ENCODE data around the gene AMOTL2.

AMOTL2 gene

DNA sequence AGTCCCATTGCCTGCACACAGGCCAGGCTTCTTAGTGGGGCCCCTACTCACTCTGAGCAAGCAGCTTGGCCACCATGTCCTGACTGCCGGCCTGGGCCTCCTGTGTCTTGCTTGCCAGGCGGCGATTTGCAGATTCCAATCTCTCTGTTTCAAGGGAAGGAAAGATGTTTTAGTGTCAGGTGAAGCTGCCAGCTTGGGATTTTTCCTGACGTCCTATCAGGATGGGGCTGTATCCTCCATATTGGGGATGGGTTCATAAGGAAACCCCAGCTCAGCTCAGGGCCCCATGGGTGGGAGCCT lies 8.5 kb downstream of the AMOTL2 start:
- no peak for DNase-seq

DNA sequence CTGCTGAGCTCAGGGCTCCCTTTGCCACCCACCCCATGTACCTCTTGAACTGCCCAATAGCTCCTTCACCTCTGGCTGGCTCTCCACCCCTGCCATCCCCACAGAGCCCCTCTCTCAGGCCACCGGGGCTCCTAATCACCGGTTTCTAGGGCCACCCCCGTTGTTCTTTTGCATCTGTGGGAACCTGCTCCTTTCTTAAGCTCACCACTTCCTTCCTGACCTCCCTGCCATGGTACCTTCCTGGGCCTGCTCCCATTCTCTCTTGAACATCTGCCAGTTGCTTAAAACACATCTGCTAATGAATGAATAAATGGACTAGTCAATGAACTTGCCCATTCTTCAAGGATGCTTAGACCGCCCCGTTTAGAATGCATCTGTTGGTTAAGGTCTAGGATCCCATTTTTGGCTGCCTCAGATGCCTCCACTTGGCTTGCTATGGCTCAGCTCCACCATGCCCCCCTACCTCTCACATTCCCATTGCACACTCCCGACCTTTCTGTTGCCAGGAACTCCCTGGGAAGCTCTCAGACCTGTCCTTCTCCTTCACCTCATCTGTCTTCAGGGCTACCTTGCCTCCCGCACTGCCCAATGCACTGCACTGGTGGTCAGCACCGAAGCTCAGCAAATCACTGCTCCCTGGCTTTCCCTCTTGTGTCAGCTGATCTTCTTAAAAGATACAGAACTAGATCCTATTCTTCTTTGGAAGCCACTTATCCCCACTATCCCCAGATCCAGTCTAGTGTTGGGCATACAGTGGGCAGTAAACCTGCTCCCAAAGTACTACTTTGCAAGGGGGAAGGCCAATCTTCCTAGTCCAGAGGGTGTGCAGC lies 9.1 kb downstream of the AMOTL2 start:
- DNase-seq = no peak

DNA sequence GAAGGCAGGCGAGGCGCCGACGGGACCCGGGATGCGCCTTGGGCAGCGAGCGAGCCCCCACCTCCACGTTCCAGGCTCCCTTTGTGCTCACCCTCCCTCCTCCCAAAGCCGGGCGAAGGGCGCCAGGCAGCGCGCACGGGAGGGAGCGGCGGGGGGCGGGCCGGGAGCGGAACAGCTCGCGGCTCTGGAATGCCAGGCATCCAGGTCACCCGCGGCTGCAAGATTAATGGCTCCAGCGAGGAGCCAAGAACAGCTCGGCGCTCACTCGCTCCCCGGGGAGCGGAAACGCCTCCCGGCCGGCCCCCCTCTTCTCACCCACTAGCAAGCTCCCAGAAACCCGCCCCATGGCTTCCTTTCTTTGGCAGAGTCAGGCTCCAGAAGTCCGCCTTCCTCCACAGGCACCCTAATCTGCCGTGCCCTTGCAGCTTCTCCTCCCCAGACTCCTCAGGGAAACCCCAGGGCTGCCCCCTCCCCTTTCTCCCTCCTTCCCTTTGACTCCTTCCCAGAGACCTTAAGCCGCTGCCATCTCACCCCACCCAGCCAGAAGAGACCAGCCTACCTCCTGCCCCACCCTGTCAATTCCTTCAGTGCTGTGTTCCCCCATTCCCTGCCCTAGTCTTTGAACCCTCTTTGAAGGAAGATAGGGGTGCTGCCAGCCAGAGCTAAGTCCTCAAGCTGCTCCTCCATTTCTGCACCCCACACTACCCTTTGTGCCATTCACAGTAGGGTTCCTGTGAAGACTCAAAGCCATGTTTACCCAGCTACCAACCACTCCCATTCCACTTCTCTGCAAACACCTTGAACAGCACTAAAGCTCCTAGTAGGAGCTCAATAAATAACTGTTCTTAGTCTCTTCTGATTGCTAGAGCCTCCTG lies 9.9 kb downstream of the AMOTL2 start:
- no peak for DNase-seq

DNA sequence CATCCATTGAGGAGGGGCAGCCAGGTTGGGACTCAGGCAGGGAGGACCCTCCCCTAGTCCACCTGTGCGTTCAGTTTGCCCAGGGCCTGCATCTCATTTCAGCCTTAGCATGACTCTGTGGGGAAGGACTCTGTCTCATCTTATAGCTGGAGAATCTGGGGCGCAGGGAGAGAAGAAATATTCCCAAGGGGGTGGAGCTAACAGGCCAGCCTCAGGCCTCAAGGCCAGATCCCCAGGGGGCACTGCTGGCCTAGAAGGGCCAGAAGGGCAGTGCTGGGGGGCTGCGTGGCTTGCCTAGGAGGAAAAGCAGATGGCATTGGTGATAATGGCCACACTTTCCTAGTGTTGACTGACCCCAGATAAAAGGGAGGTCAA lies 10.9 kb downstream of the AMOTL2 start:
- DNase-seq = no peak

DNA sequence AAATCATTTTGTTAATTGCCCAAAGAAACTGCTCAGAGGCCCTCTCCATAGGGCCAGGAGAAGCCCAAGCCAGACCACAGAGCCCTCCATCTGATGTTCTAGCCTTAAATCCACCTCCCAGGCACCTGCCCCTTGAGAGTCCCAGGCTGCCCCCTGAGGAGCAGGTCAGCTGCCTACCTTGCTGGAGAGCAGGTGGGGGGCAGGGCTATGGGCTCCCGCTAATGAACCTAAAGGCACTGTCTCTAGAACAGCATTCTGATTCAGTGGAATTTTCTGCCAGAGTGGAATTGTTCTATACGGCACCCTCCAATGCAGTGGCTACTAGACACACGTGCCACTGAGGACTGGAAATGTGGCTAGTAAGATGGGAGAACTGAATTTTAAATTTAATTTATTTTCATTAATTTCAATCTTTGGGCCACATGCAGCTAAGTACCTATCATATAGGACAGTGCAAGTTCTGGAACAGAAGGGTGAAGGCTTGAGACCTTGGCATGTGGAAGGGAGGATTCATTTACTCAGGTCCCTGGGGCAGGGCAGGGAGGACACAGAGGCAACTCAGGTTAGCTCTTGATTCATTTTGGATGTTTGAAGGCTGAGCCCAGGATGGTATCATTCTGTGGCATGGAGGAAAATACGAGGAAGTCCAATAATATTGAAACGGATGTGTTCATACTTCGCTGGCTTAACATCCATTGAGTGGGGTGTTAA lies 11.4 kb downstream of the AMOTL2 start:
- DNase-seq = no peak

DNA sequence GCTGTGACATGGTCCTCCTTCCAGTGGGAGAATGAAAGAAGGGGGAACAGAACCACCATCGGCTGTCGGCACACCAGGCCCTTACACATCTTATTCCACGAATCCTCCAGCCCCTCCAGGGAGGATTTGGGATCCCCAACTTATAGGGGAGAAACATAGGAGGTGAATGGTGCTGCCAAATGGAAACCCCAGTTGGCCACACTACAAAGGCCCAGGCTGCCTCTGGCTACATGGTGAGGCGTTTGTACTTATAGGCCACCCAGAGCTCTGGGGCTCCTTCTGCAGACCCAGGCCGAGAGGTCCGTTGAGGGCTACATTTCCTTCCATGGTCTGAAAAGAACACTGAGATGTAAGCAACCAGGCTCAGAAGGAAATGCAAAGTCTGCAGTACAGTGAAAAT lies 12.0 kb downstream of the AMOTL2 start:
- no peak for DNase-seq

DNA sequence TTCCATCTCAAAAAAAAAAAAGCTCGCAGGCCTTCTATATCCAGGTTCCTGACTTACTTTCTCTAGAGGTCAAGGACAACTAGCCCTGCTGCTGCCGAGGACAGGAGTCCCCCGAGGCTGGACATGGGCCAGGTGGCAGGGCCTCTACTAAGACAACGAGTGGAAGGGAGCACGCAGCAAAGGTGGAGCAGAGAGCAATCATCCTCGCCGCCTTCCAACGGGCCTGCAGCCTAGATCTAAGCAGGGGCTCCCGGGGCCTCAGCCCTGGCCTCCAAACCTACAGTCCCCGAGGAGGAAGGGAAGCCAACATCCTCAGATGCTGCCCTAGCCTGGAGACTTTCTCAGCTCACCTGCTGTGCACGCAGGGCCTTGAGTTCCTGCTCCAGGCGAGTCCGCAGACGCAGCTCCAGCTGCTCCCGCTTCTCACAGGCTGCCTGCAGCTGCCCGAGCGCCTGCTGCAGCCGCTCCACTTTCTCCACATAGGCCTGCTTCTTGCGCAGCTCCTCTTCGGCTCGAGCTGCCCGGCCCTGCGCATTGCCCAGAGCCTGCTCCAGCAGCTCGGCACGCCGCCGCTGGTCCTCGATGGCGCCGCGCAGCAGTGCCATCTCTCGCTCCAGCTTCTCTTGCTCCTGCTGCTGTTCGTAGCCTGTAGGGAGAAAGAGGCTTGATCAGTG lies 12.9 kb downstream of the AMOTL2 start:
- no peak for DNase-seq

DNA sequence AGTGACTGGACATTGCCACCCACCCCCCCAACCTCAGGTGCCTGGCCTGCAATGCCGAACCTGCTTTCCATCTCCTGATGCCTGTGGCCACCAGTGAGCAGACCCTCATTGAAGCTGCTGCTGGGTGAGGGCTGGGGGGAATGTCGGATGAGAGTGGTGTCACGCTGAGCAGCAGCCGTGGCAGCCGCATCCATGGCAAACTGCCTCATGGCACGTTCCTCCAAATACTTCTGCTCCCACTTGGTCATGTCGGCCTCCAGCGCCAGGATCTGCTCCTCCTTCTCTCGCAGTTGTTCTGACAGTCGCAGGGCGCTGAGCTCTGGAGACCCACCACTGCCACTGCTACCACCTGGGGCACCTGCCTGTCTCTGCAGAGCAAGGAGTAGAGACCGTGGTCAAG lies 14.2 kb downstream of the AMOTL2 start:
- no peak for DNase-seq

DNA sequence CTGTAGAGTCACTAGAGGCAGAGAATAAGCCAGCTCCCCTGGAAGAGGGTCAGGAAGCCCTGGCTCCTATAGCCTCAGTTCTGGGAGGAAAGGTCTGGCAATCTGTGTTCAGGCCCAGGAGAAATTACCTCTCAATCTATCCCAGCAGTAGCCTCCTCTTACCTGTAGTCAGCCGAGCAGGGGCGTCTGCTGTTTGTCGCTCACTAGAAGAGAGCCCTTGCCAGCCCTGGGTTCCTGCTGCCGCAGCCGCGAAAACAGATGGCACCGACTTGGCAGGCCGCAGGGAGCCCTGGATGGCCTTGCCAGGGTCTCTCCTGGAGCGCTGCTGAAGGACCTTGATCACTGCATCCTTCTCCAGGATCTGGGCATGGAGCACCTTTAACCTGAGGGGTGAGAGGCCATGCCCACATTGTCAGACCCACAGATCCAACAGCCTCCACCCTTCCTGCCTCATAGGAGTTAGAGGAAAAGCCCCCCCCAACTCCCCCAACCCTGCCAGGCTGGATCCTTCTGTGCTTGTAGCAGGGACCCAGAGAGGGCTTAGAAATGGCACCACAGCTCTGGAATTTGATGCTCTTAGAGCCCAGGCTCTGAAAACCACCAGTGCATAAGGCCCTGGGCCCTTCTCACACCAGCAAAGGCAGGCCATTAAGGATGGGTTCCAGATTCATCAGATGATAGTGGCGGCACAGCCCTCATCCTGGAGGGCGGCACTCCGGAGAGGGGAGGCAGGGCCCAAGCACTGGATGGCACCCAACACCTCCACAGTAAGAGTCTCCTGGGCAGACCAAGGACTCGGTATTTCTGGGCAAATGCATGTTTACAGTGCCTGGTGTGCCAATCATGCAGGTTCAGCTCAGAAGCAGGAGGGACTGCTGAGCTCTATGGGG lies 14.9 kb downstream of the AMOTL2 start:
- DNase-seq = no peak

DNA sequence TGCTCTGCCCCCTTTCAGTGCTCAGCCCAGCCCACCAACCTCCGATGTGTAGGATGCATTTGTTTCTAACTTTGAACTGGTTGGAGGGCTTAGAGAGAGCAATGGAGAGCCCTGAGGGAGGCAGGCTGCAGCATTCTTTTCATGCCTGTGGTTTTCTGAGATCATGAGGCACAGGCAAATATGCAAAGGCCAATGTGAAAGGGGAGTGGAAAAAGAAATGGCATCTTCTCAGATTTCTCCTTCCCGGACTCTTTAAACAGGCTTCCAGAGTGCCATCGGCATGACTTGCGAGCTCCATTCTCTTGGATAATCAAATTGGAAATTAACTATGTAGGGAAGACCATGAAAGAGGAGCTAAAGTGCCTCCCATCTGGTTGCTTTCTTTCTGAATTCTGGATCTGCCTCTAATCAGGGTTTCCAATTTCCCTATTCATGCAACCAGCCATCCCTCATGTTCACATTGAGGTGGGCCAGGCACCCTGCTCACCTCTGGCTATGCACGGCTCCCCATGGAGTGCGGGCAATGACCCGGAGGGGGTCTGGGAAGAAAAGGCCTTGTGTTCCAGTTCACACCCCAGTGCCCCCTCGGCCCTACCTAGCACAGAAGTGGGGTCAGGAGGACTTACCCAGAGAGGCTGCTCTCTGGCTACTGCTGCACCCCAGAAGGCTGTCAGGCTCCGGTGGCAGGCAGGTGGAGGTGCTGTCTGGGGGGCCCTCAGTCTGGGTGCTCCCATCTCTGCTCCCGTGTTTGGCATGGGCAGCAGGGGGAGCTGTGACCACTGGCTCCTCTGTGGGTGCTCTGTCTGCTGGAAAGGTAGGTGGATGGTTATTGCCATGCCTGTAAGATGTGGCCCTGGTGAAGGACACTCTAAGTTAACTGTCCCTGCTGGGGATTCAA lies 16.1 kb downstream of the AMOTL2 start:
- DNase-seq = no peak

DNA sequence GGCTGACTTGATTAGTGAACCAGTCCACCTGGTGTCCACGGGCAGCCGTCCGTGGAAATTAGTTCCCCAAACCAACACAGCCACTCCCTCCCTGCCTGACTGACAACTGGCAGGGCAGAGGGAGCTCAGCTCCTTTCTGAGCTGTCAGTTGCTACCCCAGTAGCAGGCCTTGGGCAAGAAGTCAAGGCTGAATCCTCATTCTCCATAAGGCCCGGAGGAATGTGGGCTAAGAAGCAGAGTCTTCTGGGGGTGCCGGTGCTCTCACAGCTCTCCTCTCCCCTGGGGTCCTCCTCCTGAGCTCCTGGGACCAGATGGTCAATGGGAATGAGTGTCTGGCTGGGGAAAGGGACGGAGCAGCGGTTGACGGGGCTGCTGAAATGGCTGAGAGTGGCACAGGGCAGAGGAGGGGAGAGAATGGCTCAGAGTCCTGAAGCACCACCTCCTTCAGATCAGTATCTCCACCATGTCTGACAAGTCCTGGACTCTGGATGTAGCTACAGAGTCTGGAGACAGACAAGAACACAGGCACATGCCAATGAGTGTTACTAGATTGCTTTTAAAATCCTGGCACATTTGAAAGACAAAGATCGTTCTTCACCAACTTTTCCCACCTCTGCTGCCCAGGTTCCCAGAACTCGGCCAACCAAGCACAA lies 16.9 kb downstream of the AMOTL2 start:
- DNase-seq = no peak

DNA sequence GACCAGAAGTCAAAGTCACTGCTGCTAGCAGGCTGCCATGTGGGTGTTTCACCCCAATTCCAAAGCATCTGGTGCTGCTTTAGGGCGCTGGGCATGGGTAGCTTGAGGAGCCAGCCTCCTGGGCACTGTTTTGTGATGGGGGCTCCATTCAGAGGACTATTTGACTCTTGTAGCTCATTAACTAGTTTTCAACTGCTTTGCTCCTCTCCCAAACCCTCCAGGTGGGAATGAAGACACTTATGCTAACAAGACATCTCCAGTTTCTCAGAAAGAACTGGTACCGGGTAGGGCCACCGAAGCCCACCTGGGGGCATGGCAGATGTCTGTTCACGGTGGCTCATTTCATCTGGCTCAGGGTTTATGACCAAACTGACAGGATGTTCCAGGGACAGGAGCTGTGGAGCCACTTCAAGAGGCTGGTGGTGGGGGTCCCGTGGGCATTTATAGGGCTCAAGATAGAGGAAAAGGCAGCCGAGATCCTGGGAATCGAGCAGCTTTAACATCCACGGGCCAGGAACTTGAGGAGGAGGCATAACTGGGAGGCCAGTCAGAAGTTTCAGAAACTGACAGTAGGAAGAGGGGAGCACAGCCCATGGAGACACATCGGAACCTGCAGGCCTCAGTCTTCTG lies 17.7 kb downstream of the AMOTL2 start:
- no peak for DNase-seq

DNA sequence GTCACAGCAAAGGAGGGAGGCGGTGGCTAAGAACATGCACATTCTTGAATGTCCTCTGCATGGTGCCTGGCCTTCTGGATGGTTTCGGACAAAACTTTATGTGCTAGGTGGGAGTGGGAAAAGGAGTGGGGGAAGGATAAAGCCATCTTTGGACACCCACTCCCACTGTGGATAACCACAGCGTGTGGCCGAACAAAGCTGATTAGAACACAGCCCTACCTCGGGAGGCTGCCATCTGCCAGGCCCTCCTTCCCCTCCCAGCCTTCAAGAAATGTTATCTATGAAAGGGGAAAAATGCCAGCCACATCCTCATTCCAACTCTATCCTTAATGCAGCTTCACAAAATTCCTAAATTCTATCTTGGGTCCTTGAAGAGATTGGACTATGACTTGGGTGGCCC lies 18.8 kb downstream of the AMOTL2 start:
- DNase-seq = no peak

DNA sequence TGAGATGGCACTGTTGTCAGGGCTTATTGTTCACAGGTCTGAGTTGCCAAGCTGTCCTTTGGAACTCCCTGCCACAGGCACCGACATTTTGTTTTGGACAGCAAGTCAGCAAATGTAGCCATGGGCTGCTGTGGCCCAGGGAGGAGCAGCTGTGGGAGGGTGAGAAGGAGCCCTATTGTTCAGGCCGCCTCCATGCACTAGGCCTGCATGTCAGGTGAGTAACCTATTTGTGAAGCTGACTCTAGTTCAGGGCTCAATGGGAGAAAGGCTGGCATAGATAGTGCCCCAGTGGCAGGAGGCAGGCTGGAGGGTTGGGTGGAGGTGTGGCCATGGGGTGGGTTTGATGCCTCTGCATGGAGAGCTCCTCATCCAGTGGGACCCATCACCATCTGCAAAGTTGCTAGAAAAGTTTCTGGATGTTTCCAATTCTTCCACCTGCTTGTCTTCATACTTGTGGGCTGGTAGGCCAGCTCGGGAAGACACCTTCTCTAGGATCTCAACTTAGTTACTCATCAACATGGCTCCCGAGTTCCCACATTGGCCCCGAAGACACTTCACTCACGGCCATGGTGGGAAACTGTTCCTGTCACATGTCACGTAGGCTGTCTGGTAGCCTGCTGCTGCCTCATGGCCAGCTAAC lies 19.5 kb downstream of the AMOTL2 start:
- DNase-seq = no peak

DNA sequence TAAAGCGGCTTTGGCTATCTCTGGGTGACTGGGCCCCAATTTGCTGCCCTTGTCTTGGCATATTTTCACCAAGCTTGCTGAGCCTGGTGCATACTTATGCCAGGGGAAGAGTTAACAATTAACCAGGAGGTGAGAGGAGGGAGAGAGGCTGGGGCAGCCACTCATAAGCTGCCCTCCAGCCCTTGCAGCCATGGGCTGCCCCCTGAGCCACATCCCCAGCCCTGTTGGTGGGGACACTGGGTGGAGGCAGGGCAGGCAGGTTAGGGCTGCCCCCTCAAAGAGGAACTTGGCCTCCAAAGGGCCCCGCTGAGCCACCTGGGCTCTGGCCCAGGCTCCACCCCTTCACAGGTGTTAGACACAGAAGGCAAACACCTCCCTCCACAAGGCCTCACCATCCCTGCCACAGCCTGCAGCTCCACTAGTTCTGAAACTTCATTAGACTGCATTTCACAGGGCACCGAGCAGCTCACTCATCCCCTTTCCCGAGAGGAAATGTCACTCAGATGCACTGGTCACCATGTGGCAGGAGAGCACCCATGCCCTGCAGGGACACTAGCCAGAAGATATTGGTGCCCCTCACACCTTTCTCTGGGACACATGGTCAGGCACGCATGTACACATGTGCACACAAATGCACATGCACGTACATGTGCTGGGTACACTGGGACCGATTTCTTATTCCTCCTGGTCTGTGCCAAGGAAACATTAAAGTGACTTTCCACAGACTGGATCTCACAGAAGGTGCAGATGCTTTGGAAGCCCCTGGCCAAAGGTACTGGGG lies 20.2 kb downstream of the AMOTL2 start:
- no peak for DNase-seq

DNA sequence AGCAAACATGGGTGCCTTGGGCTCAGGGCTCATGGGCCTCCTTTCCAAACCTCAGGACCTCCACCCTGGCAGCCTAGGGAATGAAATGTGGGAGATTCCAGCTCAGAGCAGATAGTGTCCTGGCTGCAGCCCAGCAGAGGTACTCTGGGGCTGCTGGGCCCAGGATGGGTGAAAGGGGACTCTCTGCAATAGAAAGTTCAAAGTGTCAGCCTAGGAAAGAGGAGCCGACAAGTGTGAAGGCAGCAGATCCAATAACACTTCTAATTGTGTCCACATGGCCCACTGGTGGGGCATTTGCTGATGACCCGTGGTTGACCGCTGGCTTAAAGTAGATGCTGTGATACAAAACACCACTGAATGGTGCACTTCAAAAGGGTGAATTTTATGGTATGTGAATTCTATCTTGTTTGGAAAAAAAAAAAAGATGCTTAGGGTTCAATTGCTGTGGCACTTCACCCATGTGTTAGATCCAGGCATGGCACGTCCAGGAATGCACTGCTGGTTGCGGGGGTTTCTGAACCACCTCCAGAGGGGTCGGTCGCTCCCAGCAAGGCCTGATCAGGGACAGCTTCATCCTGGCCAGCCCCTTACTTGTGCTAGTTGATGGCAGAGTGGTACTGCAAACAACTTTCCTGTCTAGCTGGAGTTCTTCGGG lies 20.9 kb downstream of the AMOTL2 start:
- no peak for DNase-seq

DNA sequence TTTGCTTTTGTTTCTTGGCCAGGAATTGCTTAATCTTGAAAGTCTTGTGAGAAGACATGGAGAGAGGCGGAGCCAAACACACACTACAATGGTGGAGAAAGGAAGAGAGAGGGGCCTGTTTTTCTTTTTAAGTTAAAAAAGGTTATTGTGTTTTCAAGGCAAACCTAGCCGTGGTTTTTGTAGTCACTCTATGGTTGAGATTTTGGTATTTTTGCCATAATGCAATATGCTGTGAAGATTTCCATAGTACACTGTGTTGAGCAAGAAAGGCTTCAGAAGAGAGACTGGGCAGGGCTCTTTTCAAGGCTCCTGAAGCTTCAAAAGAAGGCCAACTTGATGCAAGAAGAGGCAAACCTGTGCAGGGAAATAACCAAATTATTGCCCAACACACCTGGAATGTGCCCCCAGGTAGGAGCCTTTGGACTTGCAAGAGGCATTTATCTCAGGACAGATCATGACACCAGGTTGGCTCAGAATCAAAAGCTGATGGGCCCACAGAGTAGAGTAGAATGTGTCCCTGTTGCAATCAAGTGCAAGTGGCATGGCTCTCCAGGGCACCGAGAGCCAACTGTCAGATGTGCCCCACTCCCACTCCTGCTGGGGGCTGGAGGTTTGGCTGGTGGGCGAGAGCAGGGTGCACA lies 22.1 kb downstream of the AMOTL2 start:
- DNase-seq = no peak

DNA sequence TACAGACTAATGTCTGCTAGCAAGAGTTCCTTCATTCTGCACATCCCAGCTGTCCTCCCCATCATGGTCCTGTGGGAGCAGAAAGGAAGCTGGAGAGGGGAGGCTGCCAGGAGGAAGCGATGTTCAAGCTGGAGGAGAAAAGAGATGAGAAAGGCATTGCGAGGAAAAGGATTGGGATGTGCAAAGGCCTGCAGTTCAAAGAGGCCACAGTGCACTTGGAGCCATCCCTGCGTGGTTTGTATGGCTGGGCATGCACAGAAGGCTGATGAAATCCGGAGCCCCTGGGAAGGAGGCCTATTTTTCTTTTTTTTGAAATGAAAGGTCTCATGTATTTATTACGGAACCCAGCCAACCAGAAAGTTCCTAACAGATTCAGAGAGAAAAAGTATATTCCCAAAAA lies 22.8 kb downstream of the AMOTL2 start:
- no peak for DNase-seq
